HT1080 (cell line): ENCODE measurements around the gene TCAF1. TPM values are rescaled to one million over a fixed set of nuclear protein-coding genes. Genes with fewer than 3 reads are reported as not detected.

Source experiments
- DNase-seq: peaks from one replicate; pipeline ENCODE4 v3.0.0-alpha.2; 2015; ENCODE audit warnings: low read depth
- polyA plus RNA-seq, 2 experiments: library from polyadenylated mRNA; depleted of rRNA; stranded (reverse); fragments of >200 nt; gene quantifications; 2 replicates each; pipeline ENCODE4 v1.2.3, GENCODE V29; 2015
- total RNA-seq: library from RNA; depleted of rRNA; stranded (reverse); fragments of >200 nt; shearing (Covaris generic); gene quantifications from 2 replicates; pipeline ENCODE4 v1.2.3, GENCODE V29; 2014; rRNA removed

TCAF1 gene, protein sequence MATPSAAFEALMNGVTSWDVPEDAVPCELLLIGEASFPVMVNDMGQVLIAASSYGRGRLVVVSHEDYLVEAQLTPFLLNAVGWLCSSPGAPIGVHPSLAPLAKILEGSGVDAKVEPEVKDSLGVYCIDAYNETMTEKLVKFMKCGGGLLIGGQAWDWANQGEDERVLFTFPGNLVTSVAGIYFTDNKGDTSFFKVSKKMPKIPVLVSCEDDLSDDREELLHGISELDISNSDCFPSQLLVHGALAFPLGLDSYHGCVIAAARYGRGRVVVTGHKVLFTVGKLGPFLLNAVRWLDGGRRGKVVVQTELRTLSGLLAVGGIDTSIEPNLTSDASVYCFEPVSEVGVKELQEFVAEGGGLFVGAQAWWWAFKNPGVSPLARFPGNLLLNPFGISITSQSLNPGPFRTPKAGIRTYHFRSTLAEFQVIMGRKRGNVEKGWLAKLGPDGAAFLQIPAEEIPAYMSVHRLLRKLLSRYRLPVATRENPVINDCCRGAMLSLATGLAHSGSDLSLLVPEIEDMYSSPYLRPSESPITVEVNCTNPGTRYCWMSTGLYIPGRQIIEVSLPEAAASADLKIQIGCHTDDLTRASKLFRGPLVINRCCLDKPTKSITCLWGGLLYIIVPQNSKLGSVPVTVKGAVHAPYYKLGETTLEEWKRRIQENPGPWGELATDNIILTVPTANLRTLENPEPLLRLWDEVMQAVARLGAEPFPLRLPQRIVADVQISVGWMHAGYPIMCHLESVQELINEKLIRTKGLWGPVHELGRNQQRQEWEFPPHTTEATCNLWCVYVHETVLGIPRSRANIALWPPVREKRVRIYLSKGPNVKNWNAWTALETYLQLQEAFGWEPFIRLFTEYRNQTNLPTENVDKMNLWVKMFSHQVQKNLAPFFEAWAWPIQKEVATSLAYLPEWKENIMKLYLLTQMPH
- 15.6 and 16.7 TPM in 2 replicates for total RNA-seq
- 16.8 and 29.1 TPM in 2 replicates for polyA plus RNA-seq (2015; cell fraction: cytosol; rRNA removed)
- 48.0 and 48.5 TPM in 2 replicates for polyA plus RNA-seq (2015; cell fraction: nucleus; rRNA removed)

DNA sequence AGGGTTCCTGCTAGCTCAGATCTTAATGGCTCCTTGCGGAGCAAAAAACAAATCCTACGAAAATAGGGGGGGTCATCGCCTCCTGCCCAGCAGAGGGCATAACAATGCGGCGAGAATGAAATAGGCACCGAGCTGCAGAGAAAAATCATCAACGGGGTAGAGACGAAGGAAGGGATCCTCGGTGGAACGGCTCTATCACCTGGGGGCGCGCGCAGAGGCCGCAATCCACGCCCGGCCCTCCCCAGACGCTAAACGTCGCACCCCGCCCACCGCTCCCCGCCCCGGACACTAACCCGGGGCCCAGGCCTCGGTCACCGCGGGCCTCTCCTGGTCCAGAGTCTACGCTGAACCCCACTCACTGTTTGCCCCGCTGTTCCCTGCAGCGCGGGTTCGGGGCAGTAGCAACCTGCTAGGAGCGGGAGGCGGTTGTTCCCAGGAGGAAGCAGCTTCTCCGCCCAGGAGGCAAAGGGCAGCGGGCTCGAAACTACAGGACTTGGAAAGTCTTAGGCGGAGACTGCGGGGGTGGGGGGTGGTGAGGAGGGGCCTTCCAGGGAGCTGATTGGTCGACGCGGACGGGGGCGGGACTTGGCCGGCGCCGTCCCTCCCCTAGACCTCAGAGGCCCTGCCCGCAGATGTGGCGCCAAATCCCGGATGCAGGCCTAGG is at the start of gene TCAF1:
TCAF1 (minus strand) TSS at position 509 of the 664 bp plus-strand sequence. CDS start 25,568 bp downstream, outside the sequence.
- peak; percentile 91 for DNase-seq

DNA sequence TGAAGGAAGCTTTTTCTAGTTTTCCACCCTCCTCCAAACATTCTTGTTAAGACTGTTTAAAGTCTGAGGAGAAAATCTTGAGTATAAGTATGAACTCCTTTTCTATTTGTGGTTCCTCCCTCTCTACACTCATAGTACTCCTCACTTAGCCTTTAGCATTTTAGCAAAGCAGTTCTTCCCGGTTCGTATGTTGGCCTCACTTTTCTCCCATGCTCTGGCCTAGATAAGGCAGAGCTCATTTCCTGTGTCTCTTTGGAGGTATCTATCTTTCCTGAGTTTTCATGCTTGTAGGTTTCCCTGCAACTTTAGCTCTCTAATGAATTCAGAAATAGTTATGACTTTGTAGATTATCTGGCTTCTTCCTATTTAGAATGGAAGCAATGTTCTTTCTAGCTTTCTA is 46.8 kb upstream of the TCAF1 start:
- DNase-seq = no peak

DNA sequence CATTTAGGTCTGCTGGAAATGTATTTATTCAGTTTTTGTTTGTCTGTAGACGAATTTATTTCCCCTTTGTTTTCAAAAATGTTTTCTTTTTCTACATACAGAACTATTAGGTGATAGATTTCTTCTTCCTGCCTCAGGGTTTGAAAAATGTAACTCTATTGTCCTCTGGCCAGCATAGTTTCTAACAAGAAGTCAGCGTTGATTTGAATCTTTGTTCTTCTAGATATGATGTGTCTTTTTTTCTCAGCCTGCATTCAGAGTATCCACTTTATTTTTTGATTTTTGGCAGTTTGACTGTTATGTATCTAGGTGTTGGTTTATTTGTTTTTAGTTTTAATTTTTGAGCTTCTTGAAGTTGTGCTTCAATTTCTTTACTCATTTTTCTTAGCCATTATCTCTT is 45.1 kb upstream of the TCAF1 start:
- DNase-seq = no peak

DNA sequence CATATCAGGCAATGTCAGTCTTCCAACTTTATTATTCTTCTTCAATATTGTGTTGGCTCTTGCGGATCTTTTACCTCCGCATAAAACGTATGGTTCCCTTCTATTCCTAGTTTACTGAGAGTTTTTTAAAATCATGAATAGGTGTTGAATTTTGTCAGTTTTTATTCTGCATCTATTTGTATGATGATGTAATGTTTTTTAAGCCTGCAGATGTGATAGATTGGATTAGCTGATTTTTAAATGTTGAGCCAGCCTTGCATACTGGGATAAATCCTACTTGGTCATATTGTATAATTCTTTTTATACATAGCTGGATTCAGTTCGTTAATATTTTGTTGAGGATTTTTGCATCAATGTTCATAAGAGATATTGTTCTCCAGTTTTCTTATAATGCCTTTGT is 43.4 kb upstream of the TCAF1 start:
- no peak for DNase-seq

DNA sequence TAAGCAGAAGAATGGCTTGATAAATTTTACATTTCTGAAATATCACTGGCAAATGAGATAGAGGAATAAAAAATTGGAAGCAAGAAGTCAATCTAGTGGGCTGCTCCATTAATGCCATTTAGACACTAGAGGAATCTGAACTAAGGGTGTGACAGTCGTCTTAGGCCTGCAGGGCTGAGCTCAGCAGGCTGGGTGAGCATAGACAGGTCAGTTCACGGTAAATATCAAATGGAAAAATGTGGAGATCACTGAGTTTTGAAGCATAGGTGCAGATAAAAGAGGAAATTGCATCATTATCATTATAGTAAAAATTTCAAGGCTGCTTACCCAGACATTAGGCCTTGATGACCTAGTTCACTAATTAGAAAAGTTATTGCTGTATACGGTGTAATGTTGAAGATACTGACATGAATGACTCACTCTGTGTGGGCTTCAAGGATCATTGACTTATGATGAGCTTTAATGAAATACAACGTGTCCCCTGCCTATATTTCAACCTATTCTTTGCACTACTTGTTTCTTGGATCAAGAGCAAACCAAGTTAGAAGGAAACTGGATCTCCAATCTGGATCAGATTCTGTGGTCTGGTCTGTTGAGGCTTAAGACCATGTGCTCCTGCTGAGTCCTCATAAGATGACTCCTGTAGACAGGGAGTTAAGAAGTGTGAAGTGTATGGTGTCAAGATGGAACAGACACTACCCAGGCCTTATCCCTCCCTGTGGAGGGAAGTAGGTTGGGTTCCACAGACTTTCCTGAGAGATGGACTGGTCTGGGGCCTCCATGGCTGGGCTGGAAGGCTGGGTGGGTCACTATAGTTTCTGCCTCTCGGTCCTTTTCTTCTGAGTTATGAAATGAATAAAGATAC is 36.6 kb upstream of the TCAF1 start:
- DNase-seq = no peak

DNA sequence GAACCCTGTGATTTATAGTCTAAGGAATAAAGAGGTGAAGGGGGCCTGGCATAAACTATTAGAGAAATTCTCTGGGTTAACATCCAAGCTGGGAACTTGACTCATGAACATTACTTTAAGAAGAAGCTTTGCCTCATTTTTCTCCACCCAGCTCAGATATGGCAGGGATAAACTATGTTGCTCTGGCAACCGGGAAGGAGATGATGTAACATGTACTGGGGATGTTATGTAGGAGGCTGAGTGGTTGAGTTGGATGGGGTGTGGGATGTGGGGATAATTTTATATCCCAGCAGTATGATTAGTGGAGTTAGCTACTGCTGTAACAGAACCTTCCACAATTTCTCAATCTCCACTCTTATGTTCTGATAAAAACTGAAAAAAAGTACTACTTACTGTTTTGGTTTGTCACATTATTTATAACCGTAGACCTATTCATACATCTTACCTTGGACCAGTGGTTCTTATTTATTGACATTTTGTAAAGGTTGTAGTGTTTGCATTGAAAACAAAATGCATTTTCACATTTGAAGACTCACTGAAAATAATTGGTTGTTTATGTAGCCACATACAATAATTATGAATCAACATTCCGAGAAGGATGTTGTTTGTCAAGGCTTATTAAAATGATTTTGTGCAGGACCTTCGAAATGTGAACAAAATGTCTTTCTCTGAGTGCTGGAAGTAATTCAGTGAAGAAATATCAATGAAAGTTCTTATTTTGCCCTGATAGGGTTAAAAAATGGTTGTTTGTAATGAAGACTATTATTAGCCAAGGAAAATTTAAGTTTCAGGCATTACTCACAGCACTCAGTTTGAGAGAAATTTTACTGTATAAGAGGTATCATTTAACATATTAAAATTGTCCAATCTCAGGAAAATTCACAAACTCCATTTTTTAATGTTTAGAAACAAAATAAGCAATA is 34.4 kb upstream of the TCAF1 start:
- peak; percentile 15 for DNase-seq

DNA sequence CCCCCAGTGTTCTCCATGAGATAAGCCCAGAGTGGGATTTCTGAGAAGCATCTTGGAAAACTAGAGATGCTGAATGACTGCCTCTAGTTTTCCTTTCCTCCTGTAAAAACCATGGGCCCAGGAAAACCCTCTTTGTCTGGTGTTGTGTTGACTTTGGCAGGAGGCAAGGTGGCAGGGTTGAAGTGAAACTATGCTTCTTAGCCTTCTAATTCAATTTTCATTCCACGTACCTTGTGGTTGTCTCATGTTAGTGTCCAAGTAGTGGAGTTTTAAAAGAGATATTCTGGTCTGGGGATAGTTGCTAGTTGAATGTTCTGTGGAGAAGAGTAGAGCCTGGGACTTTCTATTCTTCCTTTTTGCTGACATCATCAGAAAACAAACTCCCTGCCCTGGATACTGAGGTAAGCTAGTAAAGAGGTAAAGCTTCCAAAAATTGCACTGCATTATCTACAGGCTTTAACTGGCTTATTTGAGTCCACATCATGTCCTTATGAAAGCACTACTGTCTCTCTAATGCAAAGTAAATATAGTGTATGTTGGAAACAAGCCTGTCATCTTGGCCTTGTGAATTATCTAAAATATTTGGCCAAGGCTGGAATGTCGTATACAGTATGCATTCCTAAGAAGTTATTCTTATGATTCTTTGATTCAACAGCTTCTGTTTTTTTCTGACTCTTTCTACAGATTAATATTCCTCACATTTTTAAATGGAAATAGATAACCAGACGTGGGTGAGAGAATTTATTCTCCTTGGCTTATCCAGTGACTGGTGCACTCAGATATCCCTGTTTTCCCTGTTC is 32.8 kb upstream of the TCAF1 start, which contains the start of gene OR2F2:
OR2F2 (plus strand) TSS at position 708 of the 800 bp plus-strand sequence; CDS start at position 708, 0 bp downstream.
- DNase-seq = no peak

DNA sequence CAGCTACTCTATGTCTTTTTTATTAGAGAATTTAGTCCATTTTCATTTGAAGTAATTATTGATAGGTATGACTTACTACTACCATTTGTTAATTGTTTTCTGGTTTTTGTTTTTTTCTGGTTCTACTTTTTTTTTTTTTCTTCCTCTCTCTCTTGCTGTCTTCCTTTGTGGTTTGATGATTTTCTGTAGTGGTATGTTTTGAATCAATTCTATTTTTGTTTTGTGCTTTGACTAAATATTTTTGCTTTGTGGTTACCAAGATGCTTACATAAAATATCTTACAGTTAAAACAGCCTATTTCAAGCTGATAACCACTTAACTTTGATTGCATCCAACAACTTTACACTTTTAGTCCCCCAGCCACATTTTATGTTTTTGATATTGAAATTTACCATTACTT is 29.8 kb upstream of the TCAF1 start:
- no peak for DNase-seq

DNA sequence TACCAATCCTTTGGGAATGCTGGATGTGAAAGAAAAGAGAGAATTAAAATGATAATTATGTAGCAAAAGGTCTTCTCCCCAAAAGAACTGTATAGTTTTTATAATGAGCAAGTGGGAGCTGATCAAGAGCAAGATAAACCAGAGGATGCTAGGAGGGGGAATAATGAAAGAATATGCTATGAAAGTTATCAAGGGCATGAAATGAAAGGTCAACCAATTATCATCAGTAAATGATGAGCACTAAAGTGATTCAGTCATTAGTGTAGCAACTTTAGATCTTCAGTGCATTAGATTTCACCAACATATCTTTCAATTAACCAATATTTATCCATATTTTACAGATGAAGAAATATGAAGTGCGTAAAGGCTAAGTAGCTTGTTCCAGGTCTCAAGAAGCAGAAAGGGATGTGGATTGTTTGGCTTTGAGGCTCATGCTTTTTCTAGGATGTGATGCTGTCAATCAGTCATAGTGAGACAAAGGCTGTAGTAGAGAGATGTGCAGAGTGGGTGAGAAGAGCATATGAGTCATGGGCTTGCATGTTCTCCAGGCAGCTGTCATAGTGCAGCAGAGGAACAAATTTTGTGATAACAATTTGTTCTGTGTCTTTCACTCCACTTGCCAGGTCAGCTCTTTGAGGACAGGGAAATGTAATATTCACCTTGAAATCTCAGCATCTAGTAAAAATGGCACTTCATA is 27.4 kb upstream of the TCAF1 start:
- DNase-seq = peak; percentile 32

DNA sequence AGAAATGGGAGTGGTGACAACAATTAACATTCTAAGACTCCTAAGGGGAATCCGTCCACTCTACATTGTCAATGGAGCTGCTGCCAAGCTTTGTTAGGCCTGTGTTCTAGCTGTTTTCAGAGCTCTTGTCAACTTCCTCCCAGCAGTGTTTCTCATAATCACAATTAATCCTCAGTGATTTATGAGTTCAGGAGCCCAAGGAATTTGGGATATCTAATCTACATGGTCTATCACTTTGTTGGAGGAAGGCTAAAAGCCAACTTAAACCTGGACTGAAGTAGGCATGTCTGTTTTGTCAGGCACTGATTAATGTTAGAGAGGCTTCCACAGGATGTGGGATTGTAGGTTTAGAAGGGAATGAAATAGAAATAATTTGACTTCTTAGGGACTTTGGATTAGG is 22.9 kb upstream of the TCAF1 start:
- no peak for DNase-seq

DNA sequence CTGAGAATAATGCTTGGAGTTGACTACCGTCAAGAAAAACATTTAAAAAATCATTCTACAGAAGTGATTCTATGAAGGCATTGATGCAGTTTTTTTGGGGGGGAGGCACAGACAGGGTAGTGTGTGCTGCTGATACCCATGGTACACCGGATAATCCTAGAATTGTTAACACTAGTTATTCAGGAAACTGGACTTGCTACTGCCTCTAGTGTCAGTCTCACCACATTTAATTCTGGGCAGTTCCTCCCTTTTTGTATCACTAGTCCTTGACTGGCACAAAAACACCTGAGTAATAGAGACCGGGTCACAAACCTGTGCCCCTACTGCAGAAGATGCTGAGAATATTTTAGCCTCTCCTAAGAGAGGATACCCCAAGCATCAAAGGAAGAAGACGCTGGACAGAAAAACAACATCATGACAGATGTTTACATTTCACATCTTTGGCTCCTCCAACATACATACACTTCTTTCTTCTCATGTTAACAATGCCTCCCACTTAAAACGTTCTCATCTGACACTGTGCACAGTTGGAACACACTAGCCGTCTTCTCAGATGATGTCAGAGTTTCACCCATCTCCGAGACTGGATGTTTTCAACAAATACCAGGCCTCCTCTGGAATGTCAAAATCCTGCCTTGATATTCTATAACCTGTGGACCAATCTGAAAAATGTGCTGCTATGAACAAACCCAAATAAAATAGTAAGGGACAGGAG is 13.1 kb upstream of the TCAF1 start:
- no peak for DNase-seq

DNA sequence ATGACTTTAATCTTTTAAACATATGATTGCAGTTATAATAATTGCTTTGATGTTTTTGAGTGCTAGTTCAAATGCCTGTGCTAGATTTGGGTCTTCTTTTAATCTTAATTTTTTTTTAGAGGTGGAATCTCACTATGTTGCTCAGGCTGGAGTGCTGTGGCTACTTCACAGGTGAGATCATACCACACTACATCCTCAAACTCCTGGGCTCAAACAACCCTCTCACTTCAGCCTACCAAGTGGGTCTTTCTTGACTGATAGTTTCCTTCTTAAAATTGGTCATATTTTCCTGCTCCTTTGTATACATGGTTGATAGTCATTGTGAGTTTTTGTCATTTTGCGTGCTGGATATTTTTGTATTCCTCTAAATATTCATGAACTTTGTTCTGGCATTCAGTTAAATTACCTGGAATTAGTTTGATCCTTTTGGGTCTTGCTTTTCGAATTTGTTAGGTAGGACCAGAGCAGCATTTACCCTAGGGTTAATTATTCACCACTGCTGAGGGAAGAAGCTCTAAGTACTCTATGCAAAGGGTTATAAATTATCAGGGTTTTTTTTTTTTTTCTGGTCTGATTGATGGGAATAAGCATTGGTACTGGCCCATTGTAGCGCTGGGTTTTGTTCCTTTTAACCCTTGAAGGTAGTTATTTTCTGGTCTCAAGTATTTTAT is 12.1 kb upstream of the TCAF1 start:
- no peak for DNase-seq

DNA sequence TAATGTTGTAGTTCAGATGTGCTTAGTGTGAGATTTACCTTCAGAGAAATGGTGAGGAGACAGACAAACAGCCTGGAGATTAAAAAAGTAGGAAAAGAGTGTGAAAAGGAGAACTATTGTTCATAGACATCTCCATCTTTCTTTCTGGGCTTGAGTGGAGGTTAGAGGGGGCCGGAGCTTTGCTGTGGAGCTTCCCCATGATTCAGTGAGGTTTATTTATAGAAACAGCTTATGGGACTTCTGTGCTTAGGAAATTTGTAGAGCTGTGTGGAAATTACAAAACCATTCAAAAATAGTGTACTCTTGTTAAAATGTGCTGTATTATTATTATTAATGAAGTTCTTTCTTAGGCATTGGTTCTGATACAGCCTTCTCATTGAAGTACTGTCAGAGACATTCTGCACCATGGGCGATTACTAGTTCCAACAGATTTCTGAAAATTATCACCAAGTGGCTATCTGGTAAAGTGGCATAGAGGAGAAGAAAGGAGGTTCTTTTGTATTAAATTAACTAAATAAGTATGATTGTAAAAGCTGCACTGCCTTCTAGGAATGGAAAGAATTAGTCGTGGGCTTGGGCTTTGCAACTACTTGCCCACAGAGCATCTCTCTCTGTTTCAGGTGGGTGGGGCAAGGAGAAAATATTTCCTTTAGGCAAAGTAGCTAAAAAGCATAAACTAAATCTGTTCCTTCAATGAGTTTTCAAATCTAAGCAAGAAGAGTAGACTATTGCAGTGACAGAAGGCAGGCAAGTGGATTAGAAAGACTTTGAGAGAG is 8.7 kb upstream of the TCAF1 start:
- no peak for DNase-seq

DNA sequence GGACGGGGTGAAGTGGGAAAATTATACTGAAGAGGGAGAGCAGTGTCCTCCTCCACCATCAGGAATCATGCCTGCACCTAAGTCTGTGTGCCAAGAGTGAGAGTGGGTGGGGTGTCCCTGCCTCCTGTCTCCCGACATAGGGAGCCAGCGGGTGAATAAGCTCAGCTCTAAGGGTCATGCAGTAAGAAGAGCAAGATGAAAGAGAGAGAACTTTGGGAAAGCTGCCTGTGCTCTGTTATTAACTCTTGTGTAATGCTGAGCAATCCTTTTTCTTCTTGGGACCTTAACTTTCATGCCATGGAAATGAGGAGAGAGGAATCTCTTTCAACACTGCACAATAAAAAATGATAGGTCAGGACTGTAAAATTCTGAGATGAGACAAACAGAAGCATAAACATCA is 7.9 kb upstream of the TCAF1 start:
- no peak for DNase-seq

DNA sequence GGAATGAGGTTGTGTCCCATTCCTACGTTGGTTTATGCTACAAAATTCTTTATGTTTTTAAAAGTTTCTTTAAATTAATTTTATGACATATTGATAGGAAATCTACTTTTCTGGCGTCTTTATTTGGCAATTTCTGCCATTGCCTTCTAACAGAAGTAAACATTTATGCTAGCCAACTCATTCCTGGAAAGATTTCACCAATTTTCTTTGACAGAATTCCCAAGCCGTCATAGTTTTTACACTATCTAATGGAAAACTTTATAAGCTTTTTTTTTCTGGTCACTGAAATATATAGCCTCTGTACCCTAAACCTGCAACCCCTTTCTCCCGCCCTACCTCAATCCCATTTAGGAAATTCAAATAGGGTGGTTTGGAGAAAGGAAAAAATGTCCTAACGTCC is 6.1 kb upstream of the TCAF1 start:
- DNase-seq = no peak

DNA sequence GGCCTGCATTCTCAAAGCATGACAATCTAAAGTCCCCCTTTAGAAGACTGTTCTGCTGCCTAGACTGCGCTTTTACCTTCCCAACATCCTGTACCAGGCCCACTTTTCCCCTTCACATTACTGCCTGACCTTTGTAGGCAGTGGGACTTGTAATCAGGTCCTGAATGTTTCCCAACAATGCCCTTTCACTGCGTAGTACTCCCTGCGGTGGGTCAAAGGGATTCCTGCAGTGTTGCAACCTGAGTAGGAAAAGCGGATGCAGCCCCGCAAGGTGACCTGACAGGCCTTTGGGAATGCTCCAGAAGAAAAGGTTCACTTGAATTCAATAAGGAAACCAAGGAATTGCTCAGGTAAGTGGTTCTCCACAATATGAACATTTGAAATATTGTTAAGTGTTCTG is 4.9 kb upstream of the TCAF1 start:
- no peak for DNase-seq
